Measurements from ENCODE around the gene VPS13D. TPM values are rescaled to one million over a fixed set of nuclear protein-coding genes. Genes with fewer than 3 reads are reported as not detected.
"Not testable (repeated sequence)": the region's sequence is repeated elsewhere in the genome, so short reads cannot be mapped to it uniquely, and the experiment has no call there.

VPS13D gene
- total RNA-seq, 4 donors from 2014 or later: 88.3 to 123 (median 113) TPM

- H3K27ac ChIP-seq: no peak overlapping the region
- no peaks in the 10 kb centered on the region for H3K9me3 ChIP-seq
- peaks cover 0 to 11% (median 0%) of the 10 kb centered on the region in 4 donors for H3K4me1 ChIP-seq
- TF ChIP-seq POLR2A (IDR thresholded peaks at IDR 0.05) (no peak), CTCF (IDR thresholded peaks at IDR 0.05) (no peak)
- no peaks in the 10 kb centered on the region for H3K27me3 ChIP-seq
- H3K4me3 ChIP-seq: no peak overlapping the region
- peak in 1 of 3 donors; percentile 25 for DNase-seq
- no peaks in the 10 kb centered on the region for H3K36me3 ChIP-seq
Measured at GRCh38 chr1:12537906-12538461, 308.2 kb downstream of the VPS13D start.

GRCh38 chr1:12538536-12538935 is 308.7 kb downstream of the VPS13D start:
- H3K4me3 ChIP-seq, H3K27ac ChIP-seq, H3K9me3 ChIP-seq: not testable (repeated sequence)

GRCh38 chr1:12539320-12539704 is 309.5 kb downstream of the VPS13D start:
- no peaks in the 10 kb centered on the region for H3K27me3 ChIP-seq
- H3K4me3 ChIP-seq: no peak overlapping the region
- no peaks in the 10 kb centered on the region for H3K9me3 ChIP-seq
- TF ChIP-seq POLR2A (IDR thresholded peaks at IDR 0.05) (no peak), CTCF (IDR thresholded peaks at IDR 0.05) (no peak)
- no peaks in the 10 kb centered on the region for H3K36me3 ChIP-seq
- no peak for DNase-seq
- peak overlapping the region in 3 of 4 donors; percentile 57 to 67 (median 58) for H3K27ac ChIP-seq
- peaks cover 0 to 11% (median 0%) of the 10 kb centered on the region in 4 donors for H3K4me1 ChIP-seq

More at GRCh38 chr1:12538536-12538935, 308.7 kb downstream of the VPS13D start:
- H3K36me3 ChIP-seq, H3K27me3 ChIP-seq: not testable (repeated sequence)
- peaks cover 0 to 11% (median 0%) of the 10 kb centered on the region in 4 donors for H3K4me1 ChIP-seq
- DNase-seq: peak in 1 of 3 donors; percentile 24

- Histone ChIP-seq H3K4me1 (peaks cover 0 to 11% (median 0%) of the 10 kb centered on the region in 4 donors), H3K27me3 (no peaks in the 10 kb centered on the region), H3K27ac (peak overlapping the region; percentile 36 to 67 (median 58)), H3K4me3 (no peak overlapping the region), H3K36me3 (no peaks in the 10 kb centered on the region), H3K9me3 (no peaks in the 10 kb centered on the region)
- peak; percentile 42 to 72 (median 59) for DNase-seq
- TF ChIP-seq POLR2A (IDR thresholded peaks at IDR 0.05) (no peak), CTCF (IDR thresholded peaks at IDR 0.05) (no peak)
Measured at GRCh38 chr1:12539705-12540579, 310.1 kb downstream of the VPS13D start.

GRCh38 chr1:12540580-12541273 is 310.9 kb downstream of the VPS13D start:
- Histone ChIP-seq H3K4me3 (no peak overlapping the region), H3K27me3 (no peaks in the 10 kb centered on the region), H3K9me3 (no peaks in the 10 kb centered on the region), H3K4me1 (peaks cover 0 to 11% (median 0%) of the 10 kb centered on the region in 4 donors), H3K27ac (peak overlapping the region; percentile 36 to 67 (median 58)), H3K36me3 (no peaks in the 10 kb centered on the region)
- no peak for DNase-seq
- no peak for TF ChIP-seq POLR2A (IDR thresholded peaks at IDR 0.05)
- TF ChIP-seq CTCF (IDR thresholded peaks at IDR 0.05): no peak

Data from Peyer's patch (tissue), 4 donors.